HEK293 (cell line): Measurements from ENCODE around the gene OCA2.

Experiments used
- KLF9 ChIP-seq: fragments of 450-650 bp; formaldehyde crosslinking; IDR thresholded peaks from 2 replicates; pipeline ENCODE4 v1.5.1; 2016; ENCODE audit warnings: missing biosample characterization, missing genetic modification characterization, low read depth
- SCRT1 ChIP-seq: fragments of 450-650 bp; formaldehyde crosslinking; IDR thresholded peaks from 2 replicates; pipeline ENCODE4 v1.5.1; 2016; ENCODE audit warnings: missing biosample characterization, missing genetic modification characterization, borderline replicate concordance
- SP2 ChIP-seq: fragments of 450-650 bp; formaldehyde crosslinking; IDR thresholded peaks from 2 replicates; pipeline ENCODE4 v1.5.1; 2016; ENCODE audit warnings: missing biosample characterization, missing genetic modification characterization
- YY1 ChIP-seq: fragments of 450-650 bp; formaldehyde crosslinking; IDR thresholded peaks from 2 replicates; pipeline ENCODE4 v1.5.1; 2018; ENCODE audit warnings: missing biosample characterization, missing genetic modification characterization
- ZBTB8A ChIP-seq: fragments of 450-650 bp; formaldehyde crosslinking; IDR thresholded peaks from 2 replicates; pipeline ENCODE4 v1.5.1; 2016; ENCODE audit warnings: missing biosample characterization, missing genetic modification characterization
- ZNF146 ChIP-seq: fragments of 450-650 bp; formaldehyde crosslinking; IDR thresholded peaks from 2 replicates; pipeline ENCODE4 v1.5.1; 2016; ENCODE audit warnings: missing biosample characterization, missing genetic modification characterization
- TF ChIP-seq, protein P1 (sequence below): fragments of 450-650 bp; IDR thresholded peaks from 2 replicates; pipeline ENCODE4 v1.5.1; 2018; ENCODE audit warnings: missing biosample characterization, missing genetic modification characterization
- TF ChIP-seq, protein P2 (sequence below): fragments of 450-650 bp; formaldehyde crosslinking; IDR thresholded peaks from 2 replicates; pipeline ENCODE4 v1.5.1; 2016; ENCODE audit warnings: missing biosample characterization, missing genetic modification characterization
- TF ChIP-seq, protein P3 (sequence below): IDR thresholded peaks from 2 replicates; pipeline ENCODE4 v1.6.1; 2011; ENCODE audit warnings: mild to moderate bottlenecking, low read depth, low read length, borderline replicate concordance
- TF ChIP-seq, protein P4 (sequence below): fragments of 450-650 bp; IDR thresholded peaks from 2 replicates; pipeline ENCODE4 v1.5.1; 2018; ENCODE audit warnings: missing biosample characterization, mild to moderate bottlenecking, missing genetic modification characterization

DNA sequence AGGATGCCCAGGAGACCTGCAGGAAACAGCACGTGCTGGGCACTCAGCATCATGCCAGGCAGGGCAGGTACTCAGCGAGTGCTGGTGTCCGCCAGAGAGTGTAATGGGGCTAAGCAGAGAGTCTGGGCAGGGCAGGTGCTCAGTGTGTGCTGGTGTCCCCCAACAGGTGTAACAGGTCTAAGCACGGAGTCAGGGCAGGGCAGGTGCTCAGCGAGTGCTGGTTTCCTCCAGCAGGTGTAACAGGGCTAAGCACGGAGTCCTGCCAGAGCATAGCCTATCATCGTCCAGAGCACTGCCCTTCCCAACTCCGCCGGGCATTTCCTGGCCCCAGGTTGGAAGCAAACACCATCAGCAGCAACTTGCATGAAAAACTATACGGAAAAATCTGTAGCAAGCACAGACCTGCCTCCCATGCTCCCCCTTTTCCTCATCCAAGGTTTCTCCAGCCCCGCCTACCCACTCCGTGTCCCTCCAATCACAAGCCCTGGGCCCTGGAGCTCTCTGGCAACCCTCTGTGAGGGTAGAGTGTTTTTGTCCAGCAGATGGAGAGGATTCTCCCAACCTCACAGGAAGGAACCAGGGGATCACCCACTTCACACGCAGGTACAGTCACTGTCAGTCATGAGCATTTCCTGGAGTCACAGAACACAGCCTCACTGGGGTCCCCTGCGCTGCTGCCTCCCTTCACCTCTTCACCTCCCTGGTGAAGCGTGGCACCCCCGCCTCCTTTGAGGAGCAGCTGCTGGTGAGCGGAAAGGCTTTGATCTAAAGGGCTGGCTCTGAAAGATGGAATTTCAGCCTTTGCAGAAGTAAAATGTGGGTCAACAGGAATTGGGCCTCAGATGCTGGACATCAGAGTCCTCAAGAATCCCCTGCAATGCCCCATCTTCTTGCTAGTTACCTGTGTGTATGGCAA is 302.5 kb downstream of the OCA2 start:
- TF ChIP-seq, protein P1, sequence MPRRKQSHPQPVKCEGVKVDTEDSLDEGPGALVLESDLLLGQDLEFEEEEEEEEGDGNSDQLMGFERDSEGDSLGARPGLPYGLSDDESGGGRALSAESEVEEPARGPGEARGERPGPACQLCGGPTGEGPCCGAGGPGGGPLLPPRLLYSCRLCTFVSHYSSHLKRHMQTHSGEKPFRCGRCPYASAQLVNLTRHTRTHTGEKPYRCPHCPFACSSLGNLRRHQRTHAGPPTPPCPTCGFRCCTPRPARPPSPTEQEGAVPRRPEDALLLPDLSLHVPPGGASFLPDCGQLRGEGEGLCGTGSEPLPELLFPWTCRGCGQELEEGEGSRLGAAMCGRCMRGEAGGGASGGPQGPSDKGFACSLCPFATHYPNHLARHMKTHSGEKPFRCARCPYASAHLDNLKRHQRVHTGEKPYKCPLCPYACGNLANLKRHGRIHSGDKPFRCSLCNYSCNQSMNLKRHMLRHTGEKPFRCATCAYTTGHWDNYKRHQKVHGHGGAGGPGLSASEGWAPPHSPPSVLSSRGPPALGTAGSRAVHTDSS (tag by site-specific recombination) = no peak
- TF ChIP-seq YY1 (no peak), SCRT1 (tag by site-specific recombination) (no peak), ZBTB8A (no peak), SP2 (no peak), KLF9 (tag by site-specific recombination) (no peak), ZNF146 (tag by site-specific recombination) (no peak)
- TF ChIP-seq, protein P2, sequence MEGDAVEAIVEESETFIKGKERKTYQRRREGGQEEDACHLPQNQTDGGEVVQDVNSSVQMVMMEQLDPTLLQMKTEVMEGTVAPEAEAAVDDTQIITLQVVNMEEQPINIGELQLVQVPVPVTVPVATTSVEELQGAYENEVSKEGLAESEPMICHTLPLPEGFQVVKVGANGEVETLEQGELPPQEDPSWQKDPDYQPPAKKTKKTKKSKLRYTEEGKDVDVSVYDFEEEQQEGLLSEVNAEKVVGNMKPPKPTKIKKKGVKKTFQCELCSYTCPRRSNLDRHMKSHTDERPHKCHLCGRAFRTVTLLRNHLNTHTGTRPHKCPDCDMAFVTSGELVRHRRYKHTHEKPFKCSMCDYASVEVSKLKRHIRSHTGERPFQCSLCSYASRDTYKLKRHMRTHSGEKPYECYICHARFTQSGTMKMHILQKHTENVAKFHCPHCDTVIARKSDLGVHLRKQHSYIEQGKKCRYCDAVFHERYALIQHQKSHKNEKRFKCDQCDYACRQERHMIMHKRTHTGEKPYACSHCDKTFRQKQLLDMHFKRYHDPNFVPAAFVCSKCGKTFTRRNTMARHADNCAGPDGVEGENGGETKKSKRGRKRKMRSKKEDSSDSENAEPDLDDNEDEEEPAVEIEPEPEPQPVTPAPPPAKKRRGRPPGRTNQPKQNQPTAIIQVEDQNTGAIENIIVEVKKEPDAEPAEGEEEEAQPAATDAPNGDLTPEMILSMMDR (tag by site-specific recombination) = no peak
- TF ChIP-seq, protein P3, sequence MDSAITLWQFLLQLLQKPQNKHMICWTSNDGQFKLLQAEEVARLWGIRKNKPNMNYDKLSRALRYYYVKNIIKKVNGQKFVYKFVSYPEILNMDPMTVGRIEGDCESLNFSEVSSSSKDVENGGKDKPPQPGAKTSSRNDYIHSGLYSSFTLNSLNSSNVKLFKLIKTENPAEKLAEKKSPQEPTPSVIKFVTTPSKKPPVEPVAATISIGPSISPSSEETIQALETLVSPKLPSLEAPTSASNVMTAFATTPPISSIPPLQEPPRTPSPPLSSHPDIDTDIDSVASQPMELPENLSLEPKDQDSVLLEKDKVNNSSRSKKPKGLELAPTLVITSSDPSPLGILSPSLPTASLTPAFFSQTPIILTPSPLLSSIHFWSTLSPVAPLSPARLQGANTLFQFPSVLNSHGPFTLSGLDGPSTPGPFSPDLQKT = no peak
- TF ChIP-seq, protein P4, sequence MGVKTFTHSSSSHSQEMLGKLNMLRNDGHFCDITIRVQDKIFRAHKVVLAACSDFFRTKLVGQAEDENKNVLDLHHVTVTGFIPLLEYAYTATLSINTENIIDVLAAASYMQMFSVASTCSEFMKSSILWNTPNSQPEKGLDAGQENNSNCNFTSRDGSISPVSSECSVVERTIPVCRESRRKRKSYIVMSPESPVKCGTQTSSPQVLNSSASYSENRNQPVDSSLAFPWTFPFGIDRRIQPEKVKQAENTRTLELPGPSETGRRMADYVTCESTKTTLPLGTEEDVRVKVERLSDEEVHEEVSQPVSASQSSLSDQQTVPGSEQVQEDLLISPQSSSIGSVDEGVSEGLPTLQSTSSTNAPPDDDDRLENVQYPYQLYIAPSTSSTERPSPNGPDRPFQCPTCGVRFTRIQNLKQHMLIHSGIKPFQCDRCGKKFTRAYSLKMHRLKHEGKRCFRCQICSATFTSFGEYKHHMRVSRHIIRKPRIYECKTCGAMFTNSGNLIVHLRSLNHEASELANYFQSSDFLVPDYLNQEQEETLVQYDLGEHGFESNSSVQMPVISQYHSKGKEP = no peak
